HL-60 (cell line): Measurements from ENCODE around the gene FLYWCH2.

ENCODE experiments used
- DNase-seq, 2 experiments: peaks; one replicate each; pipeline ENCODE4 v3.0.0-alpha.2; 2010 to 2020; ENCODE audit warnings: low read depth in 1 of 2, low spot score in 1 of 2
- H3K27ac ChIP-seq: fragments of 250-450 bp; sonication (Bioruptor Pico); replicated peaks from 2 replicates; pipeline ENCODE4 v1.5.1; 2020; ENCODE audit warnings: mild to moderate bottlenecking, moderate library complexity
- H3K27me3 ChIP-seq: fragments of 250-450 bp; sonication (Bioruptor Pico); 2 replicates; pipeline ENCODE4 v1.5.1; 2021; ENCODE audit warnings: mild to moderate bottlenecking, moderate library complexity; ENCODE audit not compliant: insufficient read depth, poor library complexity, severe bottlenecking
- H3K4me3 ChIP-seq: replicated peaks from 2 replicates; pipeline ENCODE4 v1.5.1; 2011; ENCODE audit warnings: mild to moderate bottlenecking, control low read depth, low read length; ENCODE audit not compliant: insufficient read depth
- GABPA ChIP-seq: IDR thresholded peaks from 2 replicates; pipeline ENCODE4 v1.6.1; 2012; ENCODE audit warnings: low read depth
- POLR2AphosphoS5 ChIP-seq: IDR thresholded peaks from 2 replicates; pipeline ENCODE4 v1.6.1; 2012; ENCODE audit warnings: low read depth
- SPI1 ChIP-seq: IDR thresholded peaks from 2 replicates; pipeline ENCODE4 v1.6.1; 2012; ENCODE audit warnings: low read depth, mild to moderate bottlenecking, borderline replicate concordance
- TF ChIP-seq, protein P1 (sequence below): IDR thresholded peaks from one replicate; pipeline ENCODE4 v1.5.1; 2011; ENCODE audit warnings: low read length, control low read depth, inconsistent platforms; ENCODE audit not compliant: insufficient read depth
- TF ChIP-seq, protein P2 (sequence below): IDR thresholded peaks from 2 replicates; pipeline ENCODE4 v1.6.1; 2012; ENCODE audit warnings: low read depth; ENCODE audit not compliant: insufficient replicate concordance

Gene FLYWCH2

DNA sequence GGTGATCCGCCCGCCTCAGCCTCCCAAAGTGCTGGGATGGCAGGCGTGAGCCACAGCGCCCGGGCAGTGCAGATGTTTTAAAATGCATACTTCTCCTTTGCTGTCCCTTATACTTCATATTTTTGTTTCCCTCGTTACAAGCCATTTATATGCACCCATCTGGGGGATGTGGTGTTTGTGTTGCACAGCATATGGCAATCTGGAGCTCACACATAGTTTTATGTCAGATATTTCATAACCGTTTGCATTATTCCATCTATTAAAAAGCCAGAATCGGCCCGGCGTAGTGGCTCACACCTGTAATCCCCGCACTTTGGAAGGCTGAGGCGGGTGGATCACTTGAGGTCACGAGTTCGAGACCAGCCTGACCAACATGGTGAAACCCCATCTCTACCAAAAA lies 40.5 kb downstream of the FLYWCH2 start:
- no peak overlapping the region for H3K4me3 ChIP-seq
- no peak for TF ChIP-seq POLR2AphosphoS5
- TF ChIP-seq, protein P1, sequence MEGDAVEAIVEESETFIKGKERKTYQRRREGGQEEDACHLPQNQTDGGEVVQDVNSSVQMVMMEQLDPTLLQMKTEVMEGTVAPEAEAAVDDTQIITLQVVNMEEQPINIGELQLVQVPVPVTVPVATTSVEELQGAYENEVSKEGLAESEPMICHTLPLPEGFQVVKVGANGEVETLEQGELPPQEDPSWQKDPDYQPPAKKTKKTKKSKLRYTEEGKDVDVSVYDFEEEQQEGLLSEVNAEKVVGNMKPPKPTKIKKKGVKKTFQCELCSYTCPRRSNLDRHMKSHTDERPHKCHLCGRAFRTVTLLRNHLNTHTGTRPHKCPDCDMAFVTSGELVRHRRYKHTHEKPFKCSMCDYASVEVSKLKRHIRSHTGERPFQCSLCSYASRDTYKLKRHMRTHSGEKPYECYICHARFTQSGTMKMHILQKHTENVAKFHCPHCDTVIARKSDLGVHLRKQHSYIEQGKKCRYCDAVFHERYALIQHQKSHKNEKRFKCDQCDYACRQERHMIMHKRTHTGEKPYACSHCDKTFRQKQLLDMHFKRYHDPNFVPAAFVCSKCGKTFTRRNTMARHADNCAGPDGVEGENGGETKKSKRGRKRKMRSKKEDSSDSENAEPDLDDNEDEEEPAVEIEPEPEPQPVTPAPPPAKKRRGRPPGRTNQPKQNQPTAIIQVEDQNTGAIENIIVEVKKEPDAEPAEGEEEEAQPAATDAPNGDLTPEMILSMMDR = no peak
- no peak for TF ChIP-seq GABPA
- TF ChIP-seq SPI1 = no peak
- TF ChIP-seq, protein P2, sequence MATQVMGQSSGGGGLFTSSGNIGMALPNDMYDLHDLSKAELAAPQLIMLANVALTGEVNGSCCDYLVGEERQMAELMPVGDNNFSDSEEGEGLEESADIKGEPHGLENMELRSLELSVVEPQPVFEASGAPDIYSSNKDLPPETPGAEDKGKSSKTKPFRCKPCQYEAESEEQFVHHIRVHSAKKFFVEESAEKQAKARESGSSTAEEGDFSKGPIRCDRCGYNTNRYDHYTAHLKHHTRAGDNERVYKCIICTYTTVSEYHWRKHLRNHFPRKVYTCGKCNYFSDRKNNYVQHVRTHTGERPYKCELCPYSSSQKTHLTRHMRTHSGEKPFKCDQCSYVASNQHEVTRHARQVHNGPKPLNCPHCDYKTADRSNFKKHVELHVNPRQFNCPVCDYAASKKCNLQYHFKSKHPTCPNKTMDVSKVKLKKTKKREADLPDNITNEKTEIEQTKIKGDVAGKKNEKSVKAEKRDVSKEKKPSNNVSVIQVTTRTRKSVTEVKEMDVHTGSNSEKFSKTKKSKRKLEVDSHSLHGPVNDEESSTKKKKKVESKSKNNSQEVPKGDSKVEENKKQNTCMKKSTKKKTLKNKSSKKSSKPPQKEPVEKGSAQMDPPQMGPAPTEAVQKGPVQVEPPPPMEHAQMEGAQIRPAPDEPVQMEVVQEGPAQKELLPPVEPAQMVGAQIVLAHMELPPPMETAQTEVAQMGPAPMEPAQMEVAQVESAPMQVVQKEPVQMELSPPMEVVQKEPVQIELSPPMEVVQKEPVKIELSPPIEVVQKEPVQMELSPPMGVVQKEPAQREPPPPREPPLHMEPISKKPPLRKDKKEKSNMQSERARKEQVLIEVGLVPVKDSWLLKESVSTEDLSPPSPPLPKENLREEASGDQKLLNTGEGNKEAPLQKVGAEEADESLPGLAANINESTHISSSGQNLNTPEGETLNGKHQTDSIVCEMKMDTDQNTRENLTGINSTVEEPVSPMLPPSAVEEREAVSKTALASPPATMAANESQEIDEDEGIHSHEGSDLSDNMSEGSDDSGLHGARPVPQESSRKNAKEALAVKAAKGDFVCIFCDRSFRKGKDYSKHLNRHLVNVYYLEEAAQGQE = no peak
- no peak for DNase-seq
- H3K27me3 ChIP-seq = no peaks in the 10 kb centered on the region
- no peak overlapping the region for H3K27ac ChIP-seq

DNA sequence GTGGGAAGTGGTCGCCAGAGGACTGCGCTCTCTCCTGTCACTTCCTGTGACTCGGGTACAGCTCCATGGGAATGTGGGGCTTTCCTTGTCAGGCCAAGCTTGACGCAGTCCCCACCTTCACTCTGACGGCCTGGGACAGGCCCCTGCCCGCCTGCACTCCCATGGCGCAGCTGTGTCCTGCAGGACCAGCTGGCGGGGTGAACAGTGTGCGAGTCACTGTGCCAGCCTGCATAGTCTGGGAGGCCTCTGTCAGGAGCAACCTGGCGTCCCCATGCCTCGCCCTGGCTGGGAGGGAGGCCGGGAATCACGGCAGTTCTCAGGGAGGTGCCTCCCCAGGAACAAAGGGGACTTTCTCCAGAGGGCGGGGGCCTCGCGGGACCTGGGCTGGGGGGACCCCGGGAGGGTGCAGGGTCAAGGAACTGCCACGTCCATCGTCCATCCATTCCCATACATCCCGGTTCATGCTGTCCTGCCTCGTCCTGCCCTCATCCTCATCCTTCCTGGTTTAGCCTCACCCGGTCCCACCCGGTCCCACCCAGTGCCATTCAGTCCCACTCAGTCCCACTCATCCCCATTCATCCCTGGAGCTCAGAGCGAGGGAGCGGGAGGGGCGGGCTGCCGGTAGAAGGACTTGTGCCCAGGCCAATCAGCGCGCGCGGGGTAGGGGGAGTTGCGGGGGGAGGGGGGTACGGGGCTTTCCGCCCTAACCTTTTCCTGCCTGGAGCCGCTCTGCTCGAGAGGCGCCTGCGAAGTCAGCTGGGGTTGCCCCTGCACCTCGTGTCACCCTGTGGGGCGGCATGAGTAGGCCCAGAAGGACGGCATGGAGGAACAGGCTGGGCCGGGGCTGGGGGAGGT lies 42.1 kb downstream of the FLYWCH2 start:
- DNase-seq = no peak
- no peaks in the 10 kb centered on the region for H3K27me3 ChIP-seq
- no peak for TF ChIP-seq POLR2AphosphoS5
- TF ChIP-seq GABPA = no peak
- TF ChIP-seq, protein P2 = no peak
- TF ChIP-seq, protein P1 = no peak
- TF ChIP-seq SPI1 = no peak
- H3K27ac ChIP-seq = no peak overlapping the region
- H3K4me3 ChIP-seq = no peak overlapping the region

DNA sequence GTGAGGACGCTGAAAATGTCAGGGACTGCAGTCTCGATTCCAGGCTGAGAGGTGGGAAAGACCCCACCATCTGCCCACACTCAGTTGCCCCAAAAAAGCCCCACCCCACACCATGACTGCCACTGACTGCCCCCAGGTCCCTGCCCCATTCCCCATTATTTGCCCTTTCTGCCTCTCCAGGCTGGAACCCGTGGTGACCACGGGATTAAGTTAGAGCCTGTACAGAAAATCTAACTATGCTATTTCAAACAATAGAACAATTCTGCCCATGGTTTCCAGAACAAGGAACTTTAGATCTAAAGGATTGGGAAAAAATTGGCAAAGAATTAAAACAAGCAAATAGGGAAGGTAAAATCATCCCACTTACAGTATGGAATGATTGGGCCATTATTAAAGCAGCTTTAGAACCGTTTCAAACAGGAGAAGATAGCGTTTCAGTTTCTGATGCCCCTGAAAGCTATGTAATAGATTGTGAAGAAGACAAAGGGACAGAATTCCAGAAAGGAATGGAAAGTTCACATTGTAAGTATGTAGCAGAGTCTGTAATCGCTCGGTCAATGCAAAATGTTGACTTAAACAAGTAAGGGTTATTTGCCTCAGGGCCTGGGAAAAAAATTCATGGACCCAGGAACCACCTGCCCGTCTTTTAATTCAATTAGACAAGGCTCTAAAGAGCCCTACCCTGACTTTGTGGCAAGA lies 43.1 kb downstream of the FLYWCH2 start:
- no peak for TF ChIP-seq POLR2AphosphoS5
- no peak for TF ChIP-seq GABPA
- TF ChIP-seq, protein P1 = no peak
- TF ChIP-seq SPI1 = no peak
- TF ChIP-seq, protein P2 = no peak
- DNase-seq = no peak
- Histone ChIP-seq H3K4me3 (no peak overlapping the region), H3K27ac (no peak overlapping the region), H3K27me3 (no peaks in the 10 kb centered on the region)
